ENCODE results near the gene KLLN. TPM values are rescaled to one million over a fixed set of nuclear protein-coding genes. Genes with fewer than 3 reads are reported as not detected.
"Not testable (repeated sequence)": the region's sequence is repeated elsewhere in the genome, so short reads cannot be mapped to it uniquely, and the experiment has no call there.

The KLLN gene, protein sequence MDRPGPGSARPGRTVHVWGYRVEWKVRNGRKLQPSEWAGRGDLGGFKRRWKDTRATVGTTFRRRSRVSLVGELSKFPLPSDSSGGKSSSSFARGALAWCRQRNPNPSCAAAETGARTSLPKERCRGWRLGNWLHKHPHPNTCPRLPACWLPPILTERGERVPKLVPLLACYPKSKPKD
- under 1 TPM; 0.17 to 0.21 TPM for total RNA-seq

GRCh38 chr10:87863053-87863943 is at the start of gene KLLN, which contains the start of gene PTEN:
KLLN (minus strand) TSS chr10:87863533; CDS start chr10:87862487, 1,046 bp downstream.
PTEN (plus strand) TSS chr10:87863625; CDS start chr10:87864470, 845 bp downstream.
- Mint-ChIP-seq H3K9me3 (no peaks in the 10 kb centered on the region), H3K4me3 (peak within 1 kb of the TSS; percentile 96), H3K27me3 (ENCODE audit: low read depth) (peaks cover 3% of the 10 kb centered on the region), H3K27ac (peak within 1 kb of the TSS; percentile 95), H3K4me1 (ENCODE audit: low read depth) (peaks cover 37% of the 10 kb centered on the region), H3K36me3 (ENCODE audit: low read depth) (peaks cover 8% of the 10 kb centered on the region)
- intact Hi-C loops (cut with micrococcal nuclease) = loop anchor here (2.0 to 5.0 kb wide), 7 partner anchors 56 to 1019 kb away; partner anchors contain the start of genes PAPSS2 and STAMBPL1
- CTCF ChIA-PET = interaction anchor here (0.7 to 3.6 kb wide), 4 partner anchors 159 to 526 kb away, joined by 3 to 14 read pairs (median 3); no protein-coding TSS in a partner anchor
- peak; percentile 83 for DNase-seq

DNA sequence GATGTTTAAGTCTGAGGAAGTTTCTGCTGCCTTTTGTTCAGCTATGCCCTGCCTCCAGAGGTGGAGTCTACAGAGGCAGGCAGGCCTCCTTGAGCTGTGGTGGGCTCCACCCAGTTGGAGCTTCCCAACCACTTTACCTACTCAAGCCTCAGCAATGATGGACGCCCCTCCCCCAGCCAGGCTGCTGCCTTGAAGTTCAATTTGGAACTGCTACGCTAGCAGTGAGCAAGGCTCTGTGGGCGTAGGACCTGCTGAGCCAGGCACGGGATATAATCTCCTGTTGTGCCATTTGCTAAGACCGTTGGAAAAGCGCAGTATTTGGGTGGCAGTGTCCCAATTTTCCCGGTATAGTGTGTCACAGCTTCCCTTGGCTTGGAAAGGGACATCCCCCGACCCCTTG is 40.1 kb upstream of the KLLN start:
- H3K4me3 Mint-ChIP-seq; H3K27ac Mint-ChIP-seq; H3K27me3 Mint-ChIP-seq (ENCODE audit: low read depth); intact Hi-C loops (cut with micrococcal nuclease); DNase-seq: not testable (repeated sequence)
- CTCF ChIA-PET = interaction anchor here (0.6 kb wide), 1 partner anchor 183 kb away, joined by 4 read pairs; no protein-coding TSS in a partner anchor
- Mint-ChIP-seq H3K36me3 (ENCODE audit: low read depth) (peaks cover 68% of the 10 kb centered on the region), H3K4me1 (ENCODE audit: low read depth) (peaks cover 39% of the 10 kb centered on the region), H3K9me3 (peaks cover 44% of the 10 kb centered on the region)

- peaks cover 53% of the 10 kb centered on the region for H3K36me3 Mint-ChIP-seq (ENCODE audit: low read depth)
- H3K27ac Mint-ChIP-seq = not testable (repeated sequence)
Observed at GRCh38 chr10:87897957-87898356, 34.6 kb upstream of the KLLN start.

DNA sequence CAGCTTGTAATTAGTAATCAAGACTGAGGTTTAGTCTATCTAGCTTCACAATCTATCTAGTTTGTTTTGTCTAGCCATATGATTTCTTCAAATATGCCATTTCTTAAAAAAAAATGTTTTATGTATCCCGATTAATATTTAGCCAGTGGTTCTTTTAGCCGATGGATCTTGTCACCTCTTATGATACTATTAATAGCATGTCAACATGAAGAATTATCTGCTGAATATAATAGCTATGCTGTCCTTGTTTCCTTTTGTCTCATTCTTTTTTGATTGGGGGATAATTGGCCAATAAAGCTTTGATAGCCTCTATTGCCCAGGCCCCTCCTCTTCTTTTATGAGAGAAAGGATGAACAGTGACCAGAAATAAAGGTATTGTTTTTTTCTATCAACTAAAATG is 32.9 kb upstream of the KLLN start:
- DNase-seq = no peak
- no peak overlapping the region for H3K27ac Mint-ChIP-seq
- no peak overlapping the region for H3K4me3 Mint-ChIP-seq
- peaks cover 41% of the 10 kb centered on the region for H3K36me3 Mint-ChIP-seq (ENCODE audit: low read depth)
- peaks cover 21% of the 10 kb centered on the region for H3K9me3 Mint-ChIP-seq
- intact Hi-C loops (cut with micrococcal nuclease) = no loop called here
- no peaks in the 10 kb centered on the region for H3K27me3 Mint-ChIP-seq (ENCODE audit: low read depth)
- CTCF ChIA-PET = no interaction called here
- peaks cover 52% of the 10 kb centered on the region for H3K4me1 Mint-ChIP-seq (ENCODE audit: low read depth)

More at GRCh38 chr10:87897957-87898356, 34.6 kb upstream of the KLLN start:
- H3K9me3 Mint-ChIP-seq = peaks cover 33% of the 10 kb centered on the region
- H3K4me3 Mint-ChIP-seq; H3K27me3 Mint-ChIP-seq (ENCODE audit: low read depth); DNase-seq; CTCF ChIA-PET; intact Hi-C loops (cut with micrococcal nuclease): not testable (repeated sequence)
- H3K4me1 Mint-ChIP-seq (ENCODE audit: low read depth) = peaks cover 43% of the 10 kb centered on the region

DNA sequence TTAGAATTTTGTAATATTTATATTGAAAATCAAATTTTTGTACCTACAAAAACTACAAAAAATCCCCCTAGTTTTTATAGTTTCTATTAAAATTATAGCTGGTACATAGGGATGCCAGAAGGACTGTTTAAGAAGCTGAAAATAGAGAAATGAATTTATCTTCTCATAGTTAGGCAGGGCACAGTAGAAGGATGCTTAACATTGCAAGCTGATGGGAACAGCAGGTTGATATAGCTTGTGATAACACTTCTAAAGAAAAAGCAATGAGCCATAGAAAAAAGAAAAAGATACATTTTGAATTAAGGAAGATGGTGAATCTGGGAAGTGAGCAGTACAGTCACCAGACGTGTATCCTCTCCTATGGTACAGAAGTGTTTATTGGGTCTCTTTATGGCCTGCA is 32.1 kb upstream of the KLLN start:
- CTCF ChIA-PET = no interaction called here
- no peak for DNase-seq
- H3K4me3 Mint-ChIP-seq = no peak overlapping the region
- H3K27ac Mint-ChIP-seq = no peak overlapping the region
- intact Hi-C loops (cut with micrococcal nuclease) = no loop called here
- peaks cover 34% of the 10 kb centered on the region for H3K36me3 Mint-ChIP-seq (ENCODE audit: low read depth)
- peaks cover 15% of the 10 kb centered on the region for H3K9me3 Mint-ChIP-seq
- H3K4me1 Mint-ChIP-seq (ENCODE audit: low read depth) = peaks cover 45% of the 10 kb centered on the region
- no peaks in the 10 kb centered on the region for H3K27me3 Mint-ChIP-seq (ENCODE audit: low read depth)

DNA sequence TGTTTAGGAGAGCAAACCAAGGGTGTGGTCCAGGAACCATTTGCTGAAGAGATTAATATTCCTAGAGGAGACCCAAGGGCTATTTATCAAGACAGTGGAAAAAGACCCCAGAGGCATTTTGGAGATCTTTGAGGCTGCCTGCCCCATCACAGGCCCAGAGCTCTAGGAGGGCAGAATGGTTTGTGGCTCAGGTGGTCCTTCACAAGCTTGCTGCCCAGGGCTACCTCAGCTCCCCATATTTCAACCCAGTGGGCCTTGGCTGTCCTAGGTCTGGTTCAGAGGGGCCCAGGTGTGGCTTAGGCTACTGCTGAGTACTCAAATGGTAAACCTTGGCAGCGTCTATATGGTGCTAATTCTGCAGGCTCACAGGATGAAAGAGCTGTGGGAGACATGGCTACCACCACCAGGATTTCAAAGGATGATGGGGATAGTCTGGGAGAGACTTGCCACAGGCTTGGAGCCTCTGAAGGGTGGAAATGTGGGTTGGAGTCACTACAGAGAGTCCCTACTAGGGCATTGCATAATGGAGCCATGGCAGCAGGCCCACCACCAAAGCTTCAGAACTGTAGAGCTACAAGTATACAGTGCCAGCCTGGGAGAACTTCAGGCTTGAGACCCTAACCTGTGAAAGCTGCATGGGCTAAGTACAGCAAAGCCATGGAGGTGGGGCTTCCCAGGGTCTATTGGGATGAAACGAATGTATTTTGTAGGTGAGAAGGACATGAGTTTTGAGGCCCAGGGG is 24.4 kb upstream of the KLLN start:
- no peak for DNase-seq
- H3K4me3 Mint-ChIP-seq = no peak overlapping the region
- intact Hi-C loops (cut with micrococcal nuclease) = loop anchor here (2.0 kb wide), 1 partner anchor 19 kb away; no protein-coding TSS in a partner anchor
- CTCF ChIA-PET = no interaction called here
- peaks cover 16% of the 10 kb centered on the region for H3K9me3 Mint-ChIP-seq
- no peaks in the 10 kb centered on the region for H3K27me3 Mint-ChIP-seq (ENCODE audit: low read depth)
- peaks cover 16% of the 10 kb centered on the region for H3K4me1 Mint-ChIP-seq (ENCODE audit: low read depth)
- no peak overlapping the region for H3K27ac Mint-ChIP-seq
- H3K36me3 Mint-ChIP-seq (ENCODE audit: low read depth) = peaks cover 25% of the 10 kb centered on the region

DNA sequence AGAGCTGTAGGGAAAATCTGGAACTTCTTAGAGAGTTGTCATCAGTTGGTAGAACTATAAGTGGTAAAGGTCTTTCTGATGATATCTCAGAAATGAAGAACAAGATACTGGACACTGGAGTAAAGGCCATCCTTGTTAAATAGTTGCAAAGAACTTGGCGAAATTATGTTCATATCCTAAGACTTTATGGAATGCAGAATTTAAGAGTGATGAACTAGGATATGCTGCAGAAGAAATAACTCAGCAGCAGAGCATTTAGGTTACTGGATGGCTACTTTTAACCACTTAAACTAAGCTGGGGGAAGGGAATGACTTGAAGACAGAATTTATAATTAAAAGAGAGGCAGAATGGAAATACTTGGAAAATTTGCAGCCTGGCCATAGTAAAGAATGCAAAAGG is 23.8 kb upstream of the KLLN start:
- H3K36me3 Mint-ChIP-seq (ENCODE audit: low read depth) = peaks cover 25% of the 10 kb centered on the region
- CTCF ChIA-PET = no interaction called here
- intact Hi-C loops (cut with micrococcal nuclease) = no loop called here
- peaks cover 16% of the 10 kb centered on the region for H3K9me3 Mint-ChIP-seq
- no peak overlapping the region for H3K27ac Mint-ChIP-seq
- DNase-seq = no peak
- H3K4me3 Mint-ChIP-seq = no peak overlapping the region
- no peaks in the 10 kb centered on the region for H3K27me3 Mint-ChIP-seq (ENCODE audit: low read depth)
- H3K4me1 Mint-ChIP-seq (ENCODE audit: low read depth) = peaks cover 18% of the 10 kb centered on the region

GRCh38 chr10:87886635-87887034 is 23.3 kb upstream of the KLLN start:
- peaks cover 29% of the 10 kb centered on the region for H3K36me3 Mint-ChIP-seq (ENCODE audit: low read depth)
- H3K9me3 Mint-ChIP-seq = peaks cover 20% of the 10 kb centered on the region

GRCh38 chr10:87882555-87883294 is 19.4 kb upstream of the KLLN start:
- H3K9me3 Mint-ChIP-seq = peaks cover 23% of the 10 kb centered on the region
- peaks cover 40% of the 10 kb centered on the region for H3K36me3 Mint-ChIP-seq (ENCODE audit: low read depth)
- DNase-seq = no peak
- H3K4me1 Mint-ChIP-seq (ENCODE audit: low read depth) = peaks cover 31% of the 10 kb centered on the region
- no peaks in the 10 kb centered on the region for H3K27me3 Mint-ChIP-seq (ENCODE audit: low read depth)
- CTCF ChIA-PET = interaction anchor here (1.3 kb wide), 1 partner anchor 17 kb away, joined by 4 read pairs; no protein-coding TSS in a partner anchor
- intact Hi-C loops (cut with micrococcal nuclease) = loop anchor here (2.0 kb wide), 1 partner anchor 36 kb away; no protein-coding TSS in a partner anchor
- H3K4me3 Mint-ChIP-seq = no peak overlapping the region
- H3K27ac Mint-ChIP-seq = no peak overlapping the region

More at GRCh38 chr10:87886635-87887034, 23.3 kb upstream of the KLLN start:
- CTCF ChIA-PET = no interaction called here
- intact Hi-C loops (cut with micrococcal nuclease) = no loop called here
- Mint-ChIP-seq H3K27ac (no peak overlapping the region), H3K27me3 (ENCODE audit: low read depth) (no peaks in the 10 kb centered on the region), H3K4me3 (no peak overlapping the region), H3K4me1 (ENCODE audit: low read depth) (peaks cover 23% of the 10 kb centered on the region)
- no peak for DNase-seq

DNA sequence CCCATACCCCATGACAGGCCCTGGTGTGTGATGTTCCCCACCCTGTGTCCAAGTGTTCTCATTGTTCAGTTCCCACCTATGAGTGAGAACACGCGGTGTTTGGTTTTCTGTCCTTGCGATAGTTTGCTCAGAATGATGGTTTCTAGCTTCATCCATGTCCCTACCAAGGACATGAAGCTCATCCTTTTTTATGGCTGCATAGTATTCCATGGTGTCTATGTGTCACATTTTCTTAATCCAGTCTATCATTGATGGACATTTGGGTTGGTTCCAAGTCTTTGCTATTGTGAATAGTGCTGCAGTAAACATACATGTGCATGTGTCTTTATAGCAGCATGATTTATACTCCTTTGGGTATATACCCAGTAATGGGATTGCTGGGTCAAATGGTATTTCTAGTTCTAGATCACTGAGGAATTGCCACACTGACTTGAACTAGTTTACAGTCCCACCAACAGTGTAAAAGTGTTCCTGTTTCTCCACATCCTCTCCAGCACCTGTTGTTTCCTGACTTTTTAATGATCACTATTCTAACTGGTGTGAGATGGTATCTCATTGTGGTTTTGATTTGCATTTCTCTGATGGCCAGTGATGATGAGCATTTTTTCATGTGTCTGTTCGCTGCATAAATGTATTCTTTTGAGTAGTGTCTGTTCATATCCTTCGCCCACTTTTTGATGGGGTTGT is 18.2 kb upstream of the KLLN start:
- H3K4me1 Mint-ChIP-seq (ENCODE audit: low read depth) = peaks cover 31% of the 10 kb centered on the region
- H3K27ac Mint-ChIP-seq; H3K4me3 Mint-ChIP-seq; H3K27me3 Mint-ChIP-seq (ENCODE audit: low read depth); DNase-seq: not testable (repeated sequence)
- H3K9me3 Mint-ChIP-seq = peaks cover 14% of the 10 kb centered on the region
- intact Hi-C loops (cut with micrococcal nuclease) = loop anchor here (2.0 kb wide), 1 partner anchor 37 kb away; no protein-coding TSS in a partner anchor
- peaks cover 28% of the 10 kb centered on the region for H3K36me3 Mint-ChIP-seq (ENCODE audit: low read depth)
- CTCF ChIA-PET = interaction anchor here (1.3 kb wide), 1 partner anchor 16 kb away, joined by 4 read pairs; no protein-coding TSS in a partner anchor

- H3K36me3 Mint-ChIP-seq (ENCODE audit: low read depth) = peaks cover 19% of the 10 kb centered on the region
- intact Hi-C loops (cut with micrococcal nuclease) = no loop called here
- CTCF ChIA-PET = no interaction called here
Observed at GRCh38 chr10:87880336-87880735, 17.0 kb upstream of the KLLN start.

More at GRCh38 chr10:87880336-87880735, 17.0 kb upstream of the KLLN start:
- H3K27me3 Mint-ChIP-seq (ENCODE audit: low read depth) = no peaks in the 10 kb centered on the region
- DNase-seq = no peak
- no peak overlapping the region for H3K4me3 Mint-ChIP-seq
- H3K27ac Mint-ChIP-seq = no peak overlapping the region
- peaks cover 7% of the 10 kb centered on the region for H3K9me3 Mint-ChIP-seq
- H3K4me1 Mint-ChIP-seq (ENCODE audit: low read depth) = peaks cover 30% of the 10 kb centered on the region
